Measurements from ENCODE around the gene ASF1B.
A peak's percentile ranks its signal among the peaks of the same experiment; 100 is the strongest.

Gene ASF1B

DNA sequence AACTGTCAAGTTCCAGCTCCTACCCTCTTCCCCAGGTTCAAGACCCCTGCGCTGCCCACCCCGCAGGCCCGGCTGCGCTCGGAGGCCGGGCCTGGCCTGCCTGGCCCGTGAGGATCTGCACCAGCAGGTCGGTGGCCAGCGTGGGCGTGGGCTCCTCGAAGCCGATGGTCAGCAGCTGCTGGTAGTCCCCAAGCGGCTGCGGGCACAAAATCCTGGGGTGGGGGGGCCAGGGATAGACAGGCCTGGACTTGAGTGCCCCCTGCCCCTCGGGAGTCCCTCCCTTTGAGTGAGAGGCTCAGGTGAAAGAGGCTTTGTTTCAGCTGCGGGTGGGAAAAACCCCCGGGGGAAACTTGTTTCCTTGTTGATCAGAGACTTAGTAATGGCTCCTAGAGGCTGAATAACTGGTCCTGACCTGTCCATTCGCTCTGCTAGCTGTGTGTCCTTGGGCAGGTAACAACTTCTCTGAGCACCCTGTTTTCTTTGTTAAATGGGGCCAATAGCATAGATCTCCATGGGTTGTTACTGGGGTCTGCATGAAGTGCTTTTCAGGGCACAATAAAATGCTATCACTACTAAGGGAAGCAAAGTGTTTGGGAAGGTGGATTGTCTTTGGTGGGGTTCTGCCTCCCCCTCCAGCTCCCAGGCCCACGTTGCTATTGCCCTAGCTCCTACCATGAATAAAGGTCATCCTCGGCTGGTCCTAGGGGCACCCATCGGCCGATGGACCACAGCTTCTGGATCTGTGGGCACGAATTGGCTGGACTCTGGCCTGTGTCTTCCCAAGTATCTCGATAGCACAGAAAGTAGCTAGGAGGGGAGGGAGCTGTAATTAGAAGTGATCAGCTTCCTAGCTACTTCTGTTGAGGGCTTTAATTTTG lies 54.4 kb downstream of the ASF1B start:
- DNase-seq, result peak; percentile 55

DNA sequence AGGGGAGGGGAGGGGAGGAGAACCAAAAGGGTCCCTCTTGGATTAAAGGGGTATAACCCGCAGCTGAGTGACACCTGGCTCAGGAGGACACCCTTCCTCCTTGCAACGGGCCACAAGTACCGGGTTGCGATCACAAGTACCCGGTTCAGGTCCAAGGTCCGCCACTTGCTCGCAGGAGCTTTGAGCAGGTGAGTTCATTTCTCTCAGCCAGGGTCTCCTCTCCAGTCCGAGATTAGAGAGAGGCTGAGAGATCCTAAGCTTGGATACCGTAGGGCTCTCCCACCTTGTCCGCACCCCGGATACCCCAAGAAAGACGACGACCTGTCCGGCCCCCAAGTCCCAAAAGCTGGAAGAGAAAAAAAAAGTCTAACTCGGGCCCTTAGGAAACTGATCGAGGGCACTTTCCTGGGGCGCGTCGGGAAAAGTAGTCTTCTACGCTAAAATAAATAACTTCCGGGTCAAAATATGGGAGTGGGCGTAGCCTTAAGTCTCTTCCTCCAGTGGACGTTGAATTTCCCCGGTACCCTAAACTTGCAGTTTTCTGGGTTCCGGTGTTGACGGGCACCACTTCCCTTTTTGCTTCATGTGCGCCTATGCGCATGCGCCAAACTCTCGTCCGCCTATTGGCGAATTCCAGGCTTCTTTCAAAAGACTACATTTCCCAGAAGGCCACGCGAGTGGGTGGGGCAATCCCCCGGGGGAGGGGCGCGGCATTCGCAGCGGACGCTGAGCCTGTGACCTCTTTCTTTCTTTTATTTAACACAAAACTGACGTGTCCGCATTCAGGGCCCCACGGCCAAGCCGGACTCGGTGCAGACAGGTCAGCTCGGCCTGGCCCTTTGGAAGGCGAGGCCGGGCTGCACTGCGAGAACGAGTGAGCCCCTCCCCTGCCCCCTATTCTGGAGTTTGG lies 55.2 kb downstream of the ASF1B start:
- DNase-seq, result peak; percentile 100

DNA sequence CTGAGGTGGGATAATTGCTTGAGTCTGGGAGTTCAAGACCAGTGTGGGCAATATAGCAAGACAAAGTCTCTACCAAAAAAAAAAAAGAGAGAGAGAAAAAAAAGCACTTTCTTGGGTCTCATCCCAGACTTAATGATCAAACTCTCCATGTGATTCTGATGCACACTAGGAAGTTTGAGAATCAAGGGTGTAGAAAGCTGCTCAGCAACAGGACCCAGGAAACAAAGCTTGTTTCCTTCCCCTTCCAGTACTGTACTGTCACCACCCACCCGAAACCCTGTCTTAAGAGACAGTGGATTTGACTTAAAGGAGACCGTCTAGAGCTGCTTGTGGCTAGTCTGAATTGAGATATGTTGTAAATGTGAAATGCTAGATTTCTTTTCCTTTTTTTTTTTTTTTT lies 58.0 kb downstream of the ASF1B start:
- DNase-seq, result no peak

DNA sequence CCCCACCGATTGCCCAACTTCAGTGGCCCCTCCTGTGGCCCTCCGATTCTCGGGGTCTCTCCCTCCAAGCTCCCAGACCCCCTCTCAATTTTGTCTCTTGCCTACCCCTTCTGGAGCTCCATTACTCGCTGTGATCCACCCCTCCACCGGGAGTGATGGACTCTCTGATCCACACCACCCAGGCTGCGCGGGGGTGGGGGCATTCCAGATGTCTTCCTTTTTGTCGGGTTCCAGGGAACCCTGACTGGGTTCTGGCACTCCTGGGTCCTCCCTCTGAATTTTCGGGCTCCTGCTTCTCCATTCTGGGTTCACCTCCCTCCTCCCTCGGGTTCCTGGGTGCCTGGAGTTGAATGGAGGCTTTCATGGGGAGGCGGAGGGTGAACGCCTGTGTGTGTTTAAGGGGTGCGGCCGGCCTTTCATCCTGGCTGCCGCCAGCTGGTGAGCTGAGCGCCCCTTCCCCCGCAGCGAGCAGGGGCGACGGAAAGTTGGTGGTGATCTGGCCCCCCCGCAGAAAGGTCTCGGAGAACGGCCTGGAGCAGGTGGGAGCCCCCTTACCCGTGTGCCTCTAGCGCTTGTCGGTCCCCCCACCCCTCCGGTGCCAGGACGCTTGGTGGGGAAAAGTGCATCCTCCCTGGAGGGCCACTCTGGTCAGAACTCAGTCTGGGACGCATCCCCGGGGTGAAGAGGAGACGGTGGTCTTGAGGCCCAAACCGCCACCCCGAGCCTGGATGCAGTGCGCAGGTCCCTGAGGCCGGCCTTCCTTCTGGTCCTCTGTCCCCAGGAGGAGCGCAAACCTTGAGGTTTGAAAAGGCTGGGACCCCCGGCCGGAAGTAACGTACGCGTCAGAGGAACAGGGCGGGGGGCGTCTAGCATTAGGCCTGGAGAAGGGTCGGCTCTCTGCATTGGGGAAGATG lies 62.2 kb downstream of the ASF1B start:
- peak; percentile 66 for DNase-seq

DNA sequence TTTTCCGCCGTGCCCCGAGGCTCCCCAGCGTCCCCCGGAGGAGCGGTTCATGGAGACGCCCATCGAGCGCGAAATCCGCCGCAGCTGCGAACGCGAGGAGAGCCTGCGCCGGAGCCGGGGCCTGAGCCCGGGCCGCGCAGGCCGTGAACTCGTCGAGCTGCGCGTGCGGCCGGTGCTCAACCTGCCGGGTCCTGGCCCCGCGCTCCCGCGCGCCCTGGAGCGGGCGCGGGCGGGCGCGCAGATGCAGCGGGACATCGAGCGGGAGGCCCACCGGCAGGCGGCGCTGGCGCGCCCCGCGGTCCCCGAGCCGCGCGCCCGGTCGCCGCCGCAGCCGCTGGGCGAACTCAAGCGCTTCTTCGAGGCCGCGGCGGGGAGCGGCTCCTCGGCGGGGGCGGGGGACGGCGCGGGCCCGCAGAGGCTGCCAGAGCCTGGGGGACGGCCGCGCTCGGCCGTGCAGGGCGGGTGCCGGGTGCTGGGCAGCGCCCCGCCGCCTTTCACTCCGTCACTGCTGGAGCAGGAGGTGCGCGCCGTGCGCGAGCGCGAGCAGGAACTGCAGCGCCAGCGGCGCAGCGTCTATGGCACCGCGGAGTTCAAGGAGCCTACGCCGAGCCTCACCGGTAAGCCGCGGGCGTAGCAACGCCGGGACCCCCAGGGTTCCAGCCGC lies 63.0 kb downstream of the ASF1B start:
- peak; percentile 80 for DNase-seq

DNA sequence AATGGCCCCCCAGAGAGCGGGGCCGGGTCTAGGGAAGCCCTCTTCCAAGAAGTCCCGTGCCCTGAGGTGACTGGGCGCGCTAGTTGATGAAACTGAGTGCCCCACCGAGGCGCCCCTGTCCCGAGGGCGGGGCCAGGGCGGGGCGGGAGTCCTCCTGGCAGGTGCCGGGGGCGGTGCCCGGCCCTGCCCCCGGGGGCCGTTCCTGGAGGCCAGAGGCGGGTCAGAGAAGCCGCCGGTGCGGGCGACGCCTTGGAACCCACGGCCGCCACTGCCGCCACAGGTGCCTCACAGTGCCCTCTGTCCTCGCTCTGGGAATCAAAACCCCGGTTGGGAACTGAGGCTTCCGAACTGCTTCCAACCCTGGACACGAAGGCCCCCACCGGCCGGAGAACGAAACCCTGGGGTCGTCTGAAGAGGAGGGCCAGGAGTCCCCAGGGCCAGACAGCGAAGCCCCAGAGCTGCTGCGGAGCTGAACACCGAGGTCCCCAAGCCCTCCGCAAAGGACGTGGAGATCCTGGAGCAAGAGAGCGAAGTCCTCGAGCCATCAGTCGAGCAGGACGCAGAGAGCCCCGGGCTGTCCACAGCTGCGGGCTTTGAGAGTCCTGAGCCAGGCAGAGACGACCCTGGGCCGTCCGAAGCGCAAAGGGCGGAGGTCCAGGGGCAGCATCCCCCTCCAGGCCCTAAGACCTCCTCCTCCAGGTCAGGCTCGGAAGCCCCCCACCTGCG lies 63.7 kb downstream of the ASF1B start, which contains the start of gene MISP3:
Gene MISP3, plus strand, starts transcription at position 252 of the 726 bp plus-strand sequence. CDS start 524 bp downstream, outside the sequence.
- DNase-seq, result peak; percentile 71

DNA sequence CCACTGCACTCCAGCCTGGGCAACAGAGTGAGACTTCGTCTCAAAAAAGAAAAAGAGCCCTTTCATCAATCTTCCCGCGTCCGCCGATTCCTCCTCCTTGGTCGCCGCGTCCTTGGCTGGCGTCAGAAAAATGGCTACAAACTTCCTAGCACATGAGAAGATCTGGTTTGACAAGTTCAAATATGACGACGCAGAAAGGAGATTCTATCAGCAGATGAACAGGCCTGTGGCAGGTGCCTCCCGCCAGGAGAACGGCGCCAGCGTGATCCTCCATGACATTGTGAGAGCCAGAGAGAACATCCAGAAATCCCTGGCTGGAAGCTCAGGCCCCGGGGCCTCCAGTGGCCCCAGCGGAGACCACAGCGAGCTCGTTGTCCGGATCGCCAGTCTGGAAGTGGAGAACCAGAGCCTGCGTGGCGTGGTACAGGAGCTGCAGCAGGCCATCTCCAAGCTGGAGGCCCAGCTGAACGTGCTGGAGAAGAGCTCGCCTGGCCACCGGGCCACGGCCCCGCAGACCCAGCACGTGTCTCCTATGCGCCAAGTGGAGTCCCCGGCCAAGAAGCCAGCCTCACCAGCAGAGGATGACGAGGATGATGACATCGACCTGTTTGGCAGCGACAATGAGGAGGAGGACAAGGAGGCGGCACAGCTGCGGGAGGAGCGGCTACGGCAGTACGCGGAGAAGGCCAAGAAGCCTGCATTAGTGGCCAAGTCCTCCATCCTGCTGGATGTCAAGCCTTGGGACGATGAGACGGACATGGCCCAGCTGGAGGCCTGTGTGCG lies 65.9 kb downstream of the ASF1B start:
- no peak for DNase-seq

Measured in stimulated activated CD8-positive, alpha-beta memory T cell treated with anti-CD3 and anti-CD28 coated beads, Interleukin-4, amount 100 ng/mL, for 48 hours (primary cell).